HG03457 (cell line): ENCODE results near the gene OSBP2.

Experiments
- ATAC-seq: cut with Tn5 transposase; IDR thresholded peaks from one replicate; pipeline ENCODE4 v1.9.1; 2021; ENCODE audit warnings: moderate number of reproducible peaks; ENCODE audit not compliant: unreplicated experiment

OSBP2 gene

DNA sequence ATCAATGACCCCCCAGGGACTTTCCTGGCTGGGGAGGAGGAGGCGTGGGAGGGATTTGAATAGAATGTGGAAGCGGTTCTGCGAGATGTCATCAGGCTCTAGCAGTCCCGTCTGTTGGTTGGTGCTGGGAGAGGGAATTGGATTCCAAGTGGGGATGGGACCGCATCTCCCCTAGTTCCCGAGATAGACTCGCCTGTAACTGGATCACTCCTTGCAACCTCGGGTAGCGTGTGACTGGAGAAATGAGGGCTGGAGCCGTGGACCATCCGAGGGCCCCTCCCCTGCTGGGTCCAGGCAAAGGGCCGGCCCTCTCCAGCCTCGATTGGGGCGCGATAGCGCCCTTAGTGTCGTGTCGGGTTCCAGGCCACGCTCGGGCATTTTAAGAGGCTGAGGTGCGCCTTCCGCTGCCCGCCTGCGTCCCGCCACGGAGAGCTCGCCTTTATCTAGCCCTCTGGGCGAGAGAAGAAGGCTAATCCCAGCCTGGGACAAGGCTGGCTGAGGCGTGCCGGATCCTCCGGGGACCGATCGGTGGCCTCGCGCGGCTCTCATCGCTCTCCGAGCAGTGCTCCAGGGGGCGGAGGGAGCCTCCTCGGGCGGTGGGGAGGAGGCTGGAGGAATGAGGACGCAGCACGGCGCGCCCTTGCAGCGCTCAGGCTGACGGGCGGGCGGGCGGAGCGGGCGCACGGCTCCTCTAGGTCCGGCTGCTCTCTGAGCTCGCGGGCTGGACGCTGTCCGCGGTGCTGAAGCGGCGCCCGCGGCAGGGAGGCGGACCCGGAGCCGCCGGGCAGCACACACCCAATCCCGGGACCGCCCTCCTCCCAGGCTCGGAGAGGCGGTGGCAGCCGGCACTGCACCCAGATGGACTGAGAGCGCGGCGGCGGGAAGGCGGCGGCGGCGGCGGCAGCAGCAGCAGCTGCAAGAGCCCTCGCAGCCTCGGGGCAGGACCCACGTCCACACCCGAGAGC, 107.8 kb downstream of the OSBP2 start:
- ATAC-seq: no peak

DNA sequence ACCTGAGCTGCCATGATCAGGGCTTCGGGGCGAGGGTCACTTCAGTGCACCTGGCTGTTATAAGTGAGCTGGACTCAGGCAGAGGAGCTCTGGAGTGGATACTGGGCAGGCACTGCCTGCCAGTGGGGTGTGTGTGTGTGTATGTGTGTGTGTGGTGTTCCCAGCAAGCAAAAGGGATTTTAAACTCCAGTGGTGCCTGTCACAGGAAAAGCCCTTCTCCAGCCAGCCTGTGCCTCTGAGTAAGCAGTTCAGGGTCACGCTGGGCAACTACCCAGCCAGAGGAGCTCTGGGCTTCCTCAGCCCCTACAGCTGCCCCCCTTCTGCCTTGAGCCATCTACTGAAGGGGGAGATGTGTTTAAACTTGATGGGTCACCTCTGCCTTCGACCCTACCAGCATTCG, 109.0 kb downstream of the OSBP2 start:
- ATAC-seq: no peak

DNA sequence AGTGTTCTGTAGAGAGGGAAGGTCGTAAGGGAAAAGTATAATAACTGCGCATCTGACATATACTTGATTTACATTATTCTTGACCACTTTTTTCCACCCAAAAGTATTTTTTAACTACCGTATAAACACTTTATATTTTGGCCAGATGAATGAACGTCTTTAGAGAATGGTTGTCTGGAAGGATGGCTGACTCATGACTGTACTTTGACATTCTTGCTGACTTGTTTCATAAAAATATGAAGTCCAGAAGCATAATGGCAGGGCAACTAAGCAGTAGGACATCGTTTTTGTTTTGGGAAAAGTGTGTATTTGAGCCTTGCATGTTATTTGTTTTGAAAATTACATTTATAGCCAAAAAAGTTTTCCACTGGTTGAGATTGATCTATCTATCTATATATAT, 110.0 kb downstream of the OSBP2 start:
- no peak for ATAC-seq

DNA sequence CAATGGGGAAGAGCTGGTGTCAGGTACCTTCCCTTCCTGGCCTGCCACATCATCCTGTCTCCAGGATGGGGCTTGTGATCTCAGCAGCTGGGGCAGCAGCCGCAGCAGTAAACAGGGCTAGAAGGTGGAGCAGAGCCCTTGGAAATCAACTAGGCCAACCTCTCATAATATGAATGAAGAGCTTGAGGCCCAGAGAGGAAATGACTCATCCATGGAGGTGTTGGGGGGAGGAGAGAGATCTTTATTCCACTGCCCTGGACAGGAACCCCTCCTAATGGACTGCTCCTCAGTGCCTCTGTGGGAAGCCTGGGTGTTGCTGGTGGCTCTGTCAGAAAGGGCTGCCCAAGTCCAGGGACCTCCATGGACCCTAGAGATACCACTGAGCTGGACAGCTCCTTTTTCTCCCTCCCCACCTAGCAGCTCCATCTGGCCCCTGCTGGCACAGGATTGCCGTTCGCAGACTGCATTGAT, 111.8 kb downstream of the OSBP2 start:
- no peak for ATAC-seq

DNA sequence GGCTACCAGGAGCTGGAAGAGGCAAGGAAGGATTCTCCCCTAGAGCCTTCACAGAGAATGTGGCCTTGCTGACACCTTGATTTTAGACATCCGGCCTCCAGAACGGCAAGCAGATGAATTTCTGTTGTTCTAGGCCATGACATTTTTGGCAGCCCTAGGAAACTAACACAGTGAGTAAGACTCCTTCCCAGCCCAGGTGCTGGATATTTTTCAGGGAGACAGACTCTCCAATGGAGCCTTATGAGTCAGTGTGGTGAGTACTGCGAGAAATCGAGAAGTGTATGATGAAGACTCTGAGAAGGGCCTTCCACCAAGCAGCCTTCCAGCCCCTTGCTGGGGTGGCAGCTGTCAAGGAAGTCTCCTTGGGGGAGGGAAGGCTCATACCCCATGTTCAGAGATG, 114.4 kb downstream of the OSBP2 start:
- ATAC-seq: no peak

DNA sequence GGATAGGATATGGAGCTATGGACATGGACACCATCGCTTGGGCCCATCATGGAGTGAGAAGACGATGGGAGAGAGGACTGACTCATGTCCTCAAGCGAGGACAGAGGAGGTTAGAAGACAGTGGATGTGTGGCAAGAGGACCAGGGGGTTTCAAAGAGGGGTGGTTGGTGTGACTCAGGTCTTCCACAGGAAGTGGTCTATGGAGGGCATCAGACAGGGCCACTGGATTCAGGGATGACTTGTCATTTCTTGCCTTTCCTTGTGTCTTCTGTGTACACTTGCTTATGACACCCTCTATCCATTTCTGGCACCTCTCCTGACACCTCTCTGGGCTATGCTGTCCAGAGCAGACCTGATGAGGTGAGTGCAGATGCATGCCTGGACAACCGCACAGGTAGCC, 115.4 kb downstream of the OSBP2 start:
- no peak for ATAC-seq

DNA sequence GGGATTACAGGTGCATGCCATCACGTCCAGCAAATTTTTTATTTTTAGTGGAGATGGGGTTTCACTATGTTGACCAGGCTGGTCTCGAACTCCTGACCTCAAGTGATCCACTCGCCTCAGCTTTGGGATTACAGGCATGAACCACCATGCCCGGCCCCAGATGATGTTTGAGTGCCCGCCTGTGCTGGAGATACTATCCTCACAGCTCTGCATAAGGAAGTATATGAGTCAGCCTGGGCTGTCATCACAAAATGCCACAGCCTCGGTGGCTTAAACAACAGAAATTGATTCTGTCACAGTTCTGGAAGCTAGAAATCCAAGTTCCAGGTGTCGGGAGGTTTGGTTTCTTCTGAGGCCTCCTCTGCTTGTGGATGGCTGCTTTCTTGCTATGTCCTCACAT, 119.3 kb downstream of the OSBP2 start:
- ATAC-seq: no peak

DNA sequence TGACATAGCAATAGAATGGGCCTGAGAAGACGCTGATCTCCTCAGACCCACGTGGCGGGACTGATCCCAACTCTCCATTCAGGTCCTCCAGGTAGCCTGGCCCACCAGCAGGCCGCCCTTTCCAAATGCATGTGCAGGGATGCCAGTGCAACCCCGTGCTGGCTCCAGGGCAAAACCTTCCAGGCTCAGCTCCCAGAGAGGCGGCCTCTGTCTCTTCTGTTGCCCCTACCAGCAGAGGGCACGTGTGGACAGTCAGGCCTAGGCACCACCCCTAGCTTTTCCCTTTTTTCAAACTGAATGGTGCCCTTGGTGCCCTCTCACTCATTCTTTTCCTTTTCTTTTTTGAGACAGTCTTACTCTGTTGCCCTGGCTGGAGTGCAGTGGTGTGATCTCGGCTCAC, 121.7 kb downstream of the OSBP2 start:
- no peak for ATAC-seq

DNA sequence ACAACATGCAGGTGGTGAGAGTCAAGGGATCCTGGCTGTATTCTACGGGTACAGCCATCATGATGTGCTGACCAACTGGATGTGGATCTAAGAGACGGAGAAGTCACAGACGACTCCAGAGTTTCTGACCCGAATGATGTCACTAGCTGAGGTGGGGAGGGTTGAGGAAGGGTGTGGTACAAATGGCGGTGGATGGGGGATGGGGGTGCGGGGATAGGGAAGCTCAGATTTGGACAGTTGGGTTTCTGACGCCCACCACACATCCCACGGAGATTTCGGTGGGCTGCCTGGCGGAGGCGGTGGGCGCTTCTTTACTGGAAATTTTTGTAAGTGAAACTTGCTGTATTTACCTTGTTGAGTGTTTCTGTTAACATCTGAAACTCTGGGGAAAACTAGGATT, 126.7 kb downstream of the OSBP2 start:
- ATAC-seq: no peak

DNA sequence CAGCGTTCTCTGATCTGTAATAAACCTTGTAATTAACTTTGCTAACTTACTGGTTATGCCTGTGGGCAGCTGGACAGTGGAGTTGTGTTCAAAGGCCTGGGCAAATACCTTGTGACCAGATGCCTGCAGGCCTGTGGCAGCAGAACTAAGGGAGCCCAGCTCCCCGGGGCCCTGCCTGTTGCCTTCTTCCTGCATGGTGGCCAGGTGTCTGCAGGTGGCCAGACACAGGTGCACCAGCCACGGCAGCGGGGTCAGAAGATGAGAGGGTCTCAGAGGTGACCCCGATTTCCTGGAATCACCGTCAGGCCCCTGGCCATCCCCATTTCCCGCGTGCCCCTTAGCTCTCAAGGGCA, 127.2 kb downstream of the OSBP2 start:
- no peak for ATAC-seq

DNA sequence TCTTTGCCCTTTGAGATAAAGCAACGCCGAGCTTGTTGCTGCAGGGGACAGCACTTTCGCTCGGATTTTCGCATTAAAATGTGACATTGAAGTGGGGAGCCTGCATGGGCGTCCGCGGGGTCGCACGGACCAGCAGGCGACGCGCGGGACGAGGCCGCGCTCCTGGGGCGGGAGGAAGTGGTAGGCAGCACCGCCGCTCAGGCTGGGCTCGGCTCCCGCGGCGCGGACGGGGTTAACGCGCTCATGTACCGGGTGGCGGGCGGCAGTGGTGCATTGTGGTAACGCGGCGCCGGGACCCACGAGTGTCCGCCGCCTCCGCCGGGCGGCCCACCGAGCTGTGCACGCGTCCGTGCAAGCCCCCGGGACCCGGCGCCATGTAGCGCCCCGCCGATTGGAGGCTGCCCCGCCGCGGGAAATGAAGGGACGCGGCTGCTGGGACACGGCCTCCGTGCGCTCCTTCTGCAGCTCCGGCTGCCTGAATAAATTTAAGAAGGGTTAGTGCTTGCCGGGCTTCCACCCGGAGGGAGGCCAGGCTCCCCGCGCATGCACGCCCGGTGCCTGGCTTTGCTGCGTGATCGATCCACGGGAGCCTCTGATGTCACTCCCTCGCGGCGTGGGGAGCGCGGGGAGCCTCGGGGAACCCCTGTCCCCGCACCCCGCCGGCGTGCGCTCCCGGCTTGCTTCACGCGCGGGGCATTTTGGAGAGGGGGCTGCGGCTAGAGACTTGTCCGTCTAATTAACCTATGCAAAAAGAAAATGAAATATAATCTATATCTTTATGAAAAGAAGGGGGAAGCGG, 127.7 kb downstream of the OSBP2 start:
- ATAC-seq: no peak

DNA sequence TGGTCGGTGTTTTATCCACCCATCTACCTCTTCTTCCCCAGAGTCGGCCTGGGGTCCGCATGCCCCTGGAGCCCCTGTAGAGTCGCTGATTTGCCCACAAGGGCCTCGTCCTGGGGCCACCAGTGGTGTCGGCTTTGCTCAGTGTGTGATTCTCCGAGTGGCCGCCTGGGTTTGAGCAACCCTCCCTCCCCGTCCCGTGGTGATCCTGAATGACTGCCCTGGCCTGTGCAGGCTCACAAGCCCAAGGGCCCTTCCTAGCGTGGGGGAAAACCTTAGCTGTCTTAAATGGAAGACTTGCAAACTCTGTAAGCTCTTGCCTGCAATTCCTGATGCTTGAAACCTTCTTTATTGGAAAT, 128.3 kb downstream of the OSBP2 start:
- no peak for ATAC-seq

DNA sequence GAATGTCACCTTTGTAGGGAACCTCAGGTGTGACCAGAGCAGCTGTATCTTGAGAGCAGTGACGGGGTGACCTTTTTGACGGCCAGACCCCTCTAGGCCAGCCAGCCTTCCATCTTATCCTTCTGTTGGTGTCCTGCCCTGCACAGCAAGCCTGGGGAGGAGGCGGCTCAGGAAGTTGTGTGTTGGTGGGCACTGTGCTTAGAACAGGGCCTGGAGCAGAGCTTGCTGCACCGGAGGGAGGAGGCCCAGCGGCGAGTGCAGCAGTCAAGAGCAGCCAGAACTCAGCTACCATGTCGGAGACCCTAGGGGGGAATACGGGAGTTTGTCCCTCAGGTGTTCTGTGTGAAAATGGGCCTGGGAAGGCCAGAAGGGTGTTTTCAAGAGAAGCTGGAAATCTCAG, 129.4 kb downstream of the OSBP2 start:
- ATAC-seq: no peak

DNA sequence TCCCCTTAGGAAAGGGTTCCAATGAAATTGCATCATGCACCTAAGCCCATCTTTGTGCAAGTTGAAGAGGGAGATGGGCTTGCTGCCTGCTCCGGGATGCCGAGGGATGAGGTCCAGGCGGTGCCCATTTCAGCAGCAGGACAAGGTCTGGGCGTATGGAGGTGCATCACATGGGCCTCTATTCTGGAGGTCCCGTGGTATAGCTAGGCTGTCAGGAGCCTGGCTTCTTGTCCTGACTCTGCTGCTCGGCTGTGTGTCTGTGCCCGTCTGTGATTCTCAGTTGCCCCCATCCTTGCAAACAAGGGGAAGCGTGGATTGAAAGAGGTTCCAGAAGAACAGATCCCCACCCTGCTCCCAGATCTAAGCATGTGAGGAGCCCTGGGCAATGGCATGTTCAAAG, 130.0 kb downstream of the OSBP2 start:
- no peak for ATAC-seq

DNA sequence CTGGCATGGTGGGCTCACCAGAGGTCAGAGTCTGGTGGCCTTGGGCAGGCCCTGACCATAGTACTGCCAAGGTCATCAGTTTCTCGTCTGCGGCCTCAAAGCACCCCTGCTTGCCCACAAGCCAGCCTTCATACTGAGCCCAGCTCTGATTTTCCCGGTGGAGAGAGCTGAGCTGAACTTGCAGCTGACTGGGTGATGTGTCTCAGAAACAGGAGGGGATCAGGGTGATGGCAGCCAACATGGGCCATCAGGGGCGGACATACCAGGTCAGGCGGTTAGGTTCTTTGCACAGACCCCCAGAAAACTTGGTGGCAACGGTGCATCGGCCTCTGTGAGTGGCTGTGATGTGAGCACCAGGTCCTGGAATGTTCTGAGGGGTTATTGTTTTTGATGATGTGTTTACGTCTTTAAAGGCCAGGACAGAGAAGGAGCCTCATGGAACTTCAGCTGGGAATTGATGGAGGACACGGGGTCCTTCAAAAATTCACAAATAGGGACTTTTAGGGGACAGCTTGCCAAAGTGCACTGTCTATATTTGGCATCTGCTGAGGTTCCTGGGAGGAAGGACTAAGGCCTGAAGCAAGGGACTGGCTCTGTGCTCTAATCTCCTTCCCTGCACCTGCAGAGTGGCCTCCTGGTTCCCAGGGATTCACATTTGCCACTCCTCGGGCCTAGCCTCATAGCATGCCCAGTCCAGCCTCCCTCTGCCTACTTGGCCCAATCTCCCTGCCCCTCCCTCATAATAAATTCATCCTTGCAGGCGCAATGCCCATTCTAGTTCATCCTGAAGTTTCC, 131.2 kb downstream of the OSBP2 start:
- ATAC-seq: no peak

DNA sequence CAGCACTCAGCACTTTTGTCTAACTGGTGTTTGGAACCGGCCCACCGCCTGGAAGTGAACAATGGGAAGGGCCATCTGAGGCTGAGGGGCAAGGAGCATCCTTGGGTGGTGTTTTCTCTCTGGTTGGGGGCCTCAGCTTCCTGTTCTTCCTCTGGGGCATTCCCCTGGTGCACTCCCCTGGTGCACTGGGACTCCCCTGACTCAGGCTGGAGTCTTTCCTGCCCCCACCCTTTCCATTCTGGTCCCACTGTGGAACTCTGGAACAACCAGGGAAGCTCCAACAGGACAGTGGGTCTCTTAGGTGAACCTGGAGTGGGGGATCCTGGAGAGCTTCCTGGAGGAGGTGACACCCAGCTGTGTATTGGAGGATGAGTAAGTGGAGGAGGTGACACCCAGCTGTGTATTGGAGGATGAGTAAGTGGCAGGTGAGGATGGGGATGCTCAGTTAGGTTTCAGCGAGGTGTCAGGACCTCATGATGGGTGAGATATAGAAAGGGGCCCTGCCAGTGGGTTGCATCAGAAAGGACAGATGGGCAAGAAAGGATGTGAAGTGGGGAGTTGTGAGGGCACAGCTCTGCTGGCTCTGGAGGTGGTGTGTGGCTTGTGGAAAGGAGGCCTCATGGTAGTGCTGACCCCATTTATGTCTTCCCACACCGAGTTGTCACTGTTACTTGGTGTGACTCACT, 132.1 kb downstream of the OSBP2 start:
- no peak for ATAC-seq

DNA sequence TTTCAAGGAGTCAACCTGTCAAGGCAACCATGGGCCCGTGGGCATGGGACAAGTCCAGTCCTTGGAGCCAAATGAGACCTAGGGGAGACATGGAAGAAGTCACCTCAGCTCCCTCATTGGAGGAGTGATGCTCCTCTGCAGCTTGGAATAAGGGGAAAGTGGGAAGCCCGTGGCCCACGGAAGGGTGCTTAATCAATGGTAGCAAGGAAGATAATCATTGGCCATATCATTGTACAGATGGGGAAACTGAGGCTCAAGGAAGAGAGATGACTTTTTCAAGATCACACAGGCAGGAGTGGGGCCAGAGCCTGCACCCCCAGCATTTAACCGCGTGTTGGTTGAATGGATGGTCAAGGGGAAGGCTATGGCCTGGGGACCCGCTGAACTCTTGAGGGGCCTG, 133.0 kb downstream of the OSBP2 start:
- no peak for ATAC-seq

DNA sequence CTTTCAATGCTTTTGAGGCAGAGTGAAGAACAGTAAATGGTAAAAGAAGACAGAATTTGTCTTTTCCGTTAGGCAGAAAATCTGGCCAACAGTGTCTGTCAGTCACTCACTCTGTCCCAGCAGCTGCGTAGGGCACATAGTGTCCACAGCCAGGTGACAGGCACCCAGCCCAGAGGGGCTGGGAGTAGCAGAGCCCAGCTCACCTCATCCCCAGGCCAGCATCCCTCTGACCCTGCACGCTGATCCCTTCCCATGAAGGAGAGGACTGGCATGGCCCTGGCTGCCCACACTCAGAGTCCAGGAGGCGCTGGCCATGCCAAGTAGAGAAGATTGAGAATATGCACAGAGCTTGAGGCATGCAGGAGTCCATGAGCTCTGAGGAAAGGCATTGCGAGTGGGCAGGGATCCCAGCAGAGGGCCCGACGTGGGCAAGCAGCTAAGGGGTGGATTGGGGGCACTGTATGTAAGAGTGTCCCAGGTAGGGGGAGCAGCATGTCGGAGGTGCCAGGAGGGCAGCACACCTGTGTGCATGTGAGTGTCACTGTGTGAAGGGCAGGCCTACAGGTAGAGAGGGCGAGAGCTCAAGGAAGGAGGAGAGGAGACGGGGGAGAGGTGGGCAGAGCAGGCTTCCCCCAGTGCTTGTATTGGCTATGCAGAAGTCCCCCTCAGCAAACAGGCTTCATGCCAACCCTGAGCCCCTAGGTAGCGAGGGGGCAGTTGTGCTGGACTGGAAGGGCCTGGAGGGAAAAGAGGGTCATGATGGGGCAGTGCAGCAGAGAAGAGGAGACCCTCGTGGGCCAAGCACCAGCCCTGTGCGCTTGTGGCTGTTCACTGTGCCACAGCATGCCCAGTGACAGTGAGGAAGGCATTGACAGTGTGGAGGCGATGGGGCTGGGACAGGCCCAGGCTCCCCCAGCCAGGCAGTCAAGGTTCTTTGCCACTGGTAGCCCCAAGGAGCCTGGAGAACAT, 133.8 kb downstream of the OSBP2 start:
- no peak for ATAC-seq

DNA sequence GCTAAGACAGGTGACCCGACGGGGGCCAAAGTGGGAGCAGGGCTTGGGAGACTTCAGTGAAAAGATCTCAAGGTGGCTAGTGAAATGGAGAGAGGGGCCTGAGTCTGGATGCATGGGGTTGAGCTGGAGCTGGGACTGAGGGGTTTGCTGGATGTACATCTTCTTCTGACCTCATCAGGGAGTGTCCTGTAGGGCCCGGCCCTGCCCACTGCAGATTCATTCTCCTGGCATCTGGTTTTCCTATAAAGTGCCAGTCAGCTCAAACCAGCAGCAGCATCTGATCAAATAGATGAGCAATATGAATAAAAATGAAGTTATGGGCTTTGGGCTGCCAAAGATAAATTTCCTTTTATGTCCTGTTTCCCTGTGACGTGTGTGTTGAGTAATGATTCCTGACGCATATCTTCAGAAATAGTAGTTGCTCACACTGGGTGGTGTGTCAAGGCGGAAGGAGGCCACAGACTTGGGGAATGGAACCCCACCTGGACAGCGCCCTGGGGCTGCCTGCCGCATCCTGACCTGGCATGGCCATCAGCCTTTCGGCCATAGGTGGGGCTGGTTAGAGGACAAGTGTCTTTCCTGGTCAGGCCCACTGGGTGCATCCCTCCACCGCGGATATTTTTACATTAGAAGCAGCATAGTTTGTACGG, 135.4 kb downstream of the OSBP2 start:
- ATAC-seq: no peak
